Sigmoid colon (tissue), 7 donors: ENCODE results near the gene EPHA1. TPM values are rescaled to one million over a fixed set of nuclear protein-coding genes. Genes with fewer than 3 reads are reported as not detected.
"Not testable (repeated sequence)": the region's sequence is repeated elsewhere in the genome, so short reads cannot be mapped to it uniquely, and the experiment has no call there.

Source experiments
- DNase-seq: peaks from one replicate; pipeline ENCODE4 v3.0.0-alpha.2; 2019
- H3K27ac ChIP-seq, 4 donors: fragments of 200-600 bp; sonication (generic); one replicate each; pipeline ENCODE4 v1.5.1; 2016 to 2019; ENCODE audit warnings: mild to moderate bottlenecking in 1 of 4
- H3K27me3 ChIP-seq, 3 donors: fragments of 200-600 bp; sonication (generic); one replicate each; pipeline ENCODE4 v1.5.1; 2019; ENCODE audit warnings: mild to moderate bottlenecking in 1 of 3
- H3K36me3 ChIP-seq, 4 donors: fragments of 200-600 bp; sonication (generic); one replicate each; pipeline ENCODE4 v1.5.1; 2016 to 2019
- H3K4me1 ChIP-seq, 4 donors: fragments of 200-600 bp; sonication (generic); one replicate each; pipeline ENCODE4 v1.5.1; 2017 to 2019
- H3K4me3 ChIP-seq, 4 donors: fragments of 200-600 bp; sonication (generic); one replicate each; pipeline ENCODE4 v1.5.1; 2017 to 2019; ENCODE audit warnings: mild to moderate bottlenecking in 2 of 4, moderate library complexity in 1 of 4
- H3K9me3 ChIP-seq, 4 donors: fragments of 200-600 bp in 3 of 4; sonication (generic) in 3 of 4; one replicate each; pipeline versions ENCODE4 v1.5.1 to v1.6.1; 2013 to 2019
- EP300 ChIP-seq, 4 donors: sonication (generic); formaldehyde crosslinking; IDR thresholded peaks; one replicate each; pipeline ENCODE4 v1.6.1; 2017; ENCODE audit warnings: antibody characterized with exemption in 4 of 4
- POLR2A ChIP-seq, 2 donors: fragments of 450-650 bp; IDR thresholded peaks; one replicate each; pipeline ENCODE4 v1.6.1; 2016; ENCODE audit warnings: antibody characterized with exemption in 2 of 2, mild to moderate bottlenecking in 2 of 2, moderate library complexity in 2 of 2
- POLR2AphosphoS5 ChIP-seq, 4 donors: sonication (generic); formaldehyde crosslinking; IDR thresholded peaks; one replicate each; pipeline ENCODE4 v1.6.1; 2017; ENCODE audit warnings: antibody characterized with exemption in 4 of 4
- WGBS, 2 donors: extraction: QIAGEN DNeasy Blood & Tissue Kit; methylation state at CpG; one replicate each; pipeline ENCODE4 v1.1.7; 2013; 5-methylcytosine and 5-hydroxymethylcytosine counted together
- intact Hi-C: fragments of 100-400 bp; cut with DNase I; formaldehyde crosslinking; loops from one replicate; pipeline ENCODE4 v1.15.1; 2023
- polyA plus RNA-seq, 3 donors: library from polyadenylated mRNA; stranded (reverse); fragments of 200-250 nt; gene quantifications; one replicate each; pipeline ENCODE4 v1.2.3, GENCODE V29; 2013
- total RNA-seq, 4 donors: library from RNA; depleted of rRNA; stranded (reverse); fragments of >200 nt; gene quantifications; one replicate each; pipeline ENCODE4 v1.1.0, GENCODE V29; 2016
- TF ChIP-seq, protein P1 (sequence below), 4 experiments: fragments of 450-650 bp in 3 of 4; fragments of 200-600 bp in 1 of 4; IDR thresholded peaks; one replicate each; pipeline ENCODE4 v1.5.1; 2016 to 2019; ENCODE audit warnings: antibody characterized with exemption in 4 of 4, mild to moderate bottlenecking in 3 of 4, moderate library complexity in 2 of 4
- donor health status: healthy with polysubstance abuse.
- donor health status: Bipolar disorder and iron deficiency.
- donor health status: healthy.

EPHA1 gene
- total and polyA plus RNA-seq, 7 donors = 0.14 to 10.2 (median 1.5) TPM; not detected in 2

- Histone ChIP-seq H3K4me3 (no peak overlapping the region), H3K27ac (no peak overlapping the region), H3K4me1 (peaks cover 0 to 20% (median 16%) of the 10 kb centered on the region in 4 donors), H3K36me3 (no peaks in the 10 kb centered on the region), H3K27me3 (no peaks in the 10 kb centered on the region), H3K9me3 (no peaks in the 10 kb centered on the region)
- WGBS, 2 donors = 71 to 74% methylated on average over 9 of the region's 9 CpGs
- TF ChIP-seq EP300 (IDR thresholded peaks at IDR 0.05) = no peak
- TF ChIP-seq, protein P1, sequence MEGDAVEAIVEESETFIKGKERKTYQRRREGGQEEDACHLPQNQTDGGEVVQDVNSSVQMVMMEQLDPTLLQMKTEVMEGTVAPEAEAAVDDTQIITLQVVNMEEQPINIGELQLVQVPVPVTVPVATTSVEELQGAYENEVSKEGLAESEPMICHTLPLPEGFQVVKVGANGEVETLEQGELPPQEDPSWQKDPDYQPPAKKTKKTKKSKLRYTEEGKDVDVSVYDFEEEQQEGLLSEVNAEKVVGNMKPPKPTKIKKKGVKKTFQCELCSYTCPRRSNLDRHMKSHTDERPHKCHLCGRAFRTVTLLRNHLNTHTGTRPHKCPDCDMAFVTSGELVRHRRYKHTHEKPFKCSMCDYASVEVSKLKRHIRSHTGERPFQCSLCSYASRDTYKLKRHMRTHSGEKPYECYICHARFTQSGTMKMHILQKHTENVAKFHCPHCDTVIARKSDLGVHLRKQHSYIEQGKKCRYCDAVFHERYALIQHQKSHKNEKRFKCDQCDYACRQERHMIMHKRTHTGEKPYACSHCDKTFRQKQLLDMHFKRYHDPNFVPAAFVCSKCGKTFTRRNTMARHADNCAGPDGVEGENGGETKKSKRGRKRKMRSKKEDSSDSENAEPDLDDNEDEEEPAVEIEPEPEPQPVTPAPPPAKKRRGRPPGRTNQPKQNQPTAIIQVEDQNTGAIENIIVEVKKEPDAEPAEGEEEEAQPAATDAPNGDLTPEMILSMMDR (IDR thresholded peaks at IDR 0.05) = no peak
- peak in 2 of 4 donors; percentile 65 to 69 for TF ChIP-seq POLR2AphosphoS5 (IDR thresholded peaks at IDR 0.05)
- no peak for TF ChIP-seq POLR2A (IDR thresholded peaks at IDR 0.05)
- intact Hi-C loops = no loop called here
- peak; percentile 81 for DNase-seq
Observed at GRCh38 chr7:143405173-143406001, 3.3 kb downstream of the EPHA1 start.

- H3K27ac ChIP-seq, H3K4me1 ChIP-seq, DNase-seq, H3K36me3 ChIP-seq, H3K27me3 ChIP-seq, intact Hi-C loops, H3K4me3 ChIP-seq, H3K9me3 ChIP-seq: not testable (repeated sequence)
- WGBS, 2 donors = 87 to 93% methylated on average over 4 of the region's 4 CpGs
Observed at GRCh38 chr7:143402233-143402632, 6.4 kb downstream of the EPHA1 start.

DNA sequence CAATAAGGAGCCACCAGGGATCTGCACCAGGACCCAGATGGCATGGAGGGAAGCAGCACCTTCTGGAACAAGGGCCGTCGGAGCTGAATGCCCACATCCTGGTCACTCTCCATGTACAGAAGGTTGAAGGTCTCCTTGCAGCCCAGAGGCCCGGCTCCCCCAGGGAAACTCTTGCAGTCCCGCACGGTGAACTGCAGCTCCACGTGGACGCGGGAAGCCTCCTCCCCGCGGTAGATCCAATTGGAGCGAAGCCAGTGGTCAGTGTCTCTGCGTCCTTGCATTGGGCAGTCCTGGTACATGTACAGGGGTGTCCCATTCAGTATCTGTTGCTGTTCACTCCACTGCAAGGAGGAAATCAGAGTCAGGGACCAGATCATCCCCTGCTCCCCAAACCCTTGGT is 7.4 kb downstream of the EPHA1 start:
- WGBS, 2 donors = 92 to 94% methylated on average over 12 of the region's 12 CpGs
- intact Hi-C loops = no loop called here
- H3K36me3 ChIP-seq = no peaks in the 10 kb centered on the region
- no peaks in the 10 kb centered on the region for H3K9me3 ChIP-seq
- H3K4me3 ChIP-seq = no peak overlapping the region
- no peaks in the 10 kb centered on the region for H3K27me3 ChIP-seq
- no peaks in the 10 kb centered on the region for H3K4me1 ChIP-seq
- H3K27ac ChIP-seq = no peak overlapping the region
- no peak for TF ChIP-seq POLR2AphosphoS5 (IDR thresholded peaks at IDR 0.05)
- TF ChIP-seq, protein P1 (IDR thresholded peaks at IDR 0.05) = no peak
- no peak for TF ChIP-seq EP300 (IDR thresholded peaks at IDR 0.05)
- no peak for TF ChIP-seq POLR2A (IDR thresholded peaks at IDR 0.05)
- no peak for DNase-seq

GRCh38 chr7:143399642-143400041 is 9.0 kb downstream of the EPHA1 start:
- WGBS, 2 donors = 96 to 97% methylated on average over 20 of the region's 20 CpGs
- TF ChIP-seq, protein P1 (IDR thresholded peaks at IDR 0.05) = no peak
- no peak for TF ChIP-seq POLR2AphosphoS5 (IDR thresholded peaks at IDR 0.05)
- TF ChIP-seq EP300 (IDR thresholded peaks at IDR 0.05) = no peak
- TF ChIP-seq POLR2A (IDR thresholded peaks at IDR 0.05) = no peak
- Histone ChIP-seq H3K4me3 (no peak overlapping the region), H3K27me3 (no peaks in the 10 kb centered on the region), H3K36me3 (no peaks in the 10 kb centered on the region), H3K4me1 (no peaks in the 10 kb centered on the region), H3K9me3 (no peaks in the 10 kb centered on the region), H3K27ac (no peak overlapping the region)
- intact Hi-C loops = no loop called here
- DNase-seq = no peak

DNA sequence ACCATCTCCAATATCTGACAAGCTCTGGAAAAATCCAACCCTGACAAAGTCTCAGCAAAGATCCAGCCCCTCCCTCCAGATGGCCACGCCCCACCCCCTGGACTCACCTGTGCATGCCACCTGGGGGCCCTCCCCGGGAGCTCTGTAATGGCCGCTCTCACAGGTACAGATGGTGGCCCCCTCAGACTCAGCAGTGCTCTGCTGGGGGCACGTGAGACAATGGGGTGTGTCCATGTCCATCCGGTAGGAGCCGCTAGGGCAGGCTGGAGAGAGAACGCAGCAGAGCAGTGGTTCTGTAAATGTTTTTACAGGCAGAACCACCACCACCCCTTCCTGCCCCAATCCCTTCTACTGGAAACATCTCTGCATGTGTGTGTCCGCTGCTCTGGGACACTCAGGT is 9.5 kb downstream of the EPHA1 start:
- H3K27ac ChIP-seq = no peak overlapping the region
- no peak for DNase-seq
- no peaks in the 10 kb centered on the region for H3K27me3 ChIP-seq
- H3K4me1 ChIP-seq = no peaks in the 10 kb centered on the region
- TF ChIP-seq EP300 (IDR thresholded peaks at IDR 0.05) (no peak), POLR2A (IDR thresholded peaks at IDR 0.05) (no peak), POLR2AphosphoS5 (IDR thresholded peaks at IDR 0.05) (no peak)
- TF ChIP-seq, protein P1 (IDR thresholded peaks at IDR 0.05) = no peak
- 86 to 92% methylated on average over 8 of the region's 8 CpGs for WGBS, 2 donors
- no peaks in the 10 kb centered on the region for H3K36me3 ChIP-seq
- H3K9me3 ChIP-seq = no peaks in the 10 kb centered on the region
- H3K4me3 ChIP-seq = no peak overlapping the region
- intact Hi-C loops = no loop called here
